ENCODE measurements around the gene FRMD4A.
"Not testable (repeated sequence)": the region's sequence is repeated elsewhere in the genome, so short reads cannot be mapped to it uniquely, and the experiment has no call there.

The FRMD4A gene

GRCh38 chr10:13787015-13787421 lies 543.7 kb downstream of the FRMD4A start:
- DNase-seq (ENCODE audit: low read depth) = peak; percentile 57

- DNase-seq (ENCODE audit: low read depth) = no peak
Measured at GRCh38 chr10:13784067-13784466, 546.7 kb downstream of the FRMD4A start.

GRCh38 chr10:13779748-13780147 lies 551.0 kb downstream of the FRMD4A start:
- DNase-seq (ENCODE audit: low read depth) = no peak

- DNase-seq (ENCODE audit: low read depth) = not testable (repeated sequence)
Measured at GRCh38 chr10:13778693-13778960, 552.1 kb downstream of the FRMD4A start.

GRCh38 chr10:13776861-13777311 lies 553.8 kb downstream of the FRMD4A start:
- no peak for DNase-seq (ENCODE audit: low read depth)

GRCh38 chr10:13775786-13776775 lies 554.6 kb downstream of the FRMD4A start:
- DNase-seq (ENCODE audit: low read depth) = no peak

GRCh38 chr10:13774303-13774893 lies 556.3 kb downstream of the FRMD4A start:
- no peak for DNase-seq (ENCODE audit: low read depth)

- no peak for DNase-seq (ENCODE audit: low read depth)
Measured at GRCh38 chr10:13773496-13774170, 557.1 kb downstream of the FRMD4A start.

- no peak for DNase-seq (ENCODE audit: low read depth)
Measured at GRCh38 chr10:13773043-13773442, 557.7 kb downstream of the FRMD4A start.

- no peak for DNase-seq (ENCODE audit: low read depth)
Measured at GRCh38 chr10:13771992-13772391, 558.7 kb downstream of the FRMD4A start.

GRCh38 chr10:13770760-13771493 lies 559.8 kb downstream of the FRMD4A start:
- no peak for DNase-seq (ENCODE audit: low read depth)

- DNase-seq (ENCODE audit: low read depth) = no peak
Measured at GRCh38 chr10:13769946-13770345, 560.8 kb downstream of the FRMD4A start.

- DNase-seq (ENCODE audit: low read depth) = no peak
Measured at GRCh38 chr10:13767676-13768178, 563.0 kb downstream of the FRMD4A start.

- not testable (repeated sequence) for DNase-seq (ENCODE audit: low read depth)
Measured at GRCh38 chr10:13767148-13767547, 563.6 kb downstream of the FRMD4A start.

- DNase-seq (ENCODE audit: low read depth) = no peak
Measured at GRCh38 chr10:13765641-13766341, 564.9 kb downstream of the FRMD4A start.

- no peak for DNase-seq (ENCODE audit: low read depth)
Measured at GRCh38 chr10:13761490-13762091, 569.1 kb downstream of the FRMD4A start.

- no peak for DNase-seq (ENCODE audit: low read depth)
Measured at GRCh38 chr10:13759168-13759567, 571.6 kb downstream of the FRMD4A start.

GRCh38 chr10:13758756-13759155 lies 572.0 kb downstream of the FRMD4A start:
- no peak for DNase-seq (ENCODE audit: low read depth)

- no peak for DNase-seq (ENCODE audit: low read depth)
Measured at GRCh38 chr10:13758312-13758711, 572.4 kb downstream of the FRMD4A start.

- DNase-seq (ENCODE audit: low read depth) = no peak
Measured at GRCh38 chr10:13754277-13754676, 576.4 kb downstream of the FRMD4A start.
